Osteoblast (primary cell): Measurements from ENCODE around the gene MS4A5. TPM values are rescaled to one million over a fixed set of nuclear protein-coding genes. Genes with fewer than 3 reads are reported as not detected.

Experiments used
- DNase-seq: peaks from one replicate; pipeline ENCODE4 v3.0.0; 2011; ENCODE audit warnings: low spot score, mixed read lengths; ENCODE audit not compliant: insufficient read length; ENCODE audit errors: missing footprints
- H2AFZ ChIP-seq: 2 replicates; pipeline ENCODE4 v1.6.0; 2011; ENCODE audit warnings: mild to moderate bottlenecking, low read length
- H3K27ac ChIP-seq: 2 replicates; pipeline ENCODE4 v1.5.1; 2011; ENCODE audit warnings: mild to moderate bottlenecking, low read depth, low read length, moderate library complexity
- H3K27me3 ChIP-seq: 2 replicates; pipeline ENCODE4 v1.6.0; 2012; ENCODE audit warnings: mild to moderate bottlenecking, control low read depth, inconsistent platforms, low read length, moderate library complexity; ENCODE audit not compliant: insufficient read depth
- H3K36me3 ChIP-seq: 2 replicates; pipeline ENCODE4 v1.5.1; 2011; ENCODE audit warnings: mild to moderate bottlenecking, low read length, control low read depth, moderate library complexity; ENCODE audit not compliant: insufficient read depth
- H3K4me1 ChIP-seq: 2 replicates; pipeline ENCODE4 v1.5.1; 2011; ENCODE audit warnings: mild to moderate bottlenecking, low read length, control low read depth, moderate library complexity; ENCODE audit not compliant: insufficient read depth
- H3K4me2 ChIP-seq: 2 replicates; pipeline ENCODE4 v1.6.0; 2011; ENCODE audit warnings: mild to moderate bottlenecking, low read length; ENCODE audit not compliant: insufficient read depth
- H3K4me3 ChIP-seq: fragments of 200-600 bp; sonication (generic); 3 replicates; pipeline ENCODE4 v1.5.1; 2012; ENCODE audit warnings: mild to moderate bottlenecking, low read length, inconsistent platforms; ENCODE audit not compliant: insufficient read depth
- H3K79me2 ChIP-seq: 2 replicates; pipeline ENCODE4 v1.6.0; 2012; ENCODE audit warnings: mild to moderate bottlenecking, low read length, control low read depth, inconsistent platforms; ENCODE audit not compliant: insufficient read depth
- H3K9me3 ChIP-seq: 2 replicates; pipeline ENCODE4 v1.5.1; 2011; ENCODE audit warnings: low read depth, low read length, control low read depth
- H4K20me1 ChIP-seq: 2 replicates; pipeline ENCODE4 v1.6.0; 2012; ENCODE audit warnings: mild to moderate bottlenecking, low read length, control low read depth; ENCODE audit not compliant: insufficient read depth
- total RNA-seq: library from RNA; depleted of rRNA; stranded (reverse); fragments of >200 nt; gene quantifications from 2 replicates; pipeline ENCODE4 v1.2.3, GENCODE V29; 2012
- TF ChIP-seq, protein P1 (sequence below): IDR thresholded peaks from 2 replicates; pipeline ENCODE4 v1.5.1; 2011; ENCODE audit warnings: mild to moderate bottlenecking, low read depth, low read length, moderate library complexity; ENCODE audit errors: extremely low read depth

MS4A5 gene
- total RNA-seq, 1 donor = not detected

DNA sequence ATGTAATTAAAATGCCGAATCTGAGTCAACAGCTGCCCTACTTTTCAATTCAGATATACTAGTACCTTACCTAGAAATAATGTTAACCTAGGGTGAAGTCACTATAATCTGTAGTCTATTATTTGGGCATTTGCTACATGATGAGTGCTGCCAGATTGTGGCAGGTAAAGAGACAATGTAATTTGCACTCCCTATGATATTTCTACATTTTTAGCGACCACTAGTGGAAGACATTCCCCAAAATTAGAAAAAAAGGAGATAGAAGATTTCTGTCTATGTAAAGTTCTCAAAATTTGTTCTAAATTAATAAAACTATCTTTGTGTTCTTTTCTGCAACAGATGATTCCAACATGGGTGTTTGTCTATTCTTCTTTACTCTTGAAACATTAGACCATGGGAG, 40.4 kb downstream of the MS4A5 start:
- H3K27ac ChIP-seq = no peak overlapping the region
- H3K79me2 ChIP-seq = no peaks in the 10 kb centered on the region
- H3K27me3 ChIP-seq = no peaks in the 10 kb centered on the region
- H3K4me2 ChIP-seq = no peak overlapping the region
- H3K4me1 ChIP-seq = no peaks in the 10 kb centered on the region
- H2AFZ ChIP-seq = no peak overlapping the region
- TF ChIP-seq, protein P1, sequence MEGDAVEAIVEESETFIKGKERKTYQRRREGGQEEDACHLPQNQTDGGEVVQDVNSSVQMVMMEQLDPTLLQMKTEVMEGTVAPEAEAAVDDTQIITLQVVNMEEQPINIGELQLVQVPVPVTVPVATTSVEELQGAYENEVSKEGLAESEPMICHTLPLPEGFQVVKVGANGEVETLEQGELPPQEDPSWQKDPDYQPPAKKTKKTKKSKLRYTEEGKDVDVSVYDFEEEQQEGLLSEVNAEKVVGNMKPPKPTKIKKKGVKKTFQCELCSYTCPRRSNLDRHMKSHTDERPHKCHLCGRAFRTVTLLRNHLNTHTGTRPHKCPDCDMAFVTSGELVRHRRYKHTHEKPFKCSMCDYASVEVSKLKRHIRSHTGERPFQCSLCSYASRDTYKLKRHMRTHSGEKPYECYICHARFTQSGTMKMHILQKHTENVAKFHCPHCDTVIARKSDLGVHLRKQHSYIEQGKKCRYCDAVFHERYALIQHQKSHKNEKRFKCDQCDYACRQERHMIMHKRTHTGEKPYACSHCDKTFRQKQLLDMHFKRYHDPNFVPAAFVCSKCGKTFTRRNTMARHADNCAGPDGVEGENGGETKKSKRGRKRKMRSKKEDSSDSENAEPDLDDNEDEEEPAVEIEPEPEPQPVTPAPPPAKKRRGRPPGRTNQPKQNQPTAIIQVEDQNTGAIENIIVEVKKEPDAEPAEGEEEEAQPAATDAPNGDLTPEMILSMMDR = no peak
- H4K20me1 ChIP-seq = no peaks in the 10 kb centered on the region
- no peaks in the 10 kb centered on the region for H3K9me3 ChIP-seq
- H3K4me3 ChIP-seq = no peak overlapping the region
- H3K36me3 ChIP-seq = no peaks in the 10 kb centered on the region
- DNase-seq = no peak

- H3K4me1 ChIP-seq = no peaks in the 10 kb centered on the region
- no peak for DNase-seq
- H3K4me3 ChIP-seq = no peak overlapping the region
Measured at GRCh38 chr11:60477035-60477445, 47.7 kb downstream of the MS4A5 start.

DNA sequence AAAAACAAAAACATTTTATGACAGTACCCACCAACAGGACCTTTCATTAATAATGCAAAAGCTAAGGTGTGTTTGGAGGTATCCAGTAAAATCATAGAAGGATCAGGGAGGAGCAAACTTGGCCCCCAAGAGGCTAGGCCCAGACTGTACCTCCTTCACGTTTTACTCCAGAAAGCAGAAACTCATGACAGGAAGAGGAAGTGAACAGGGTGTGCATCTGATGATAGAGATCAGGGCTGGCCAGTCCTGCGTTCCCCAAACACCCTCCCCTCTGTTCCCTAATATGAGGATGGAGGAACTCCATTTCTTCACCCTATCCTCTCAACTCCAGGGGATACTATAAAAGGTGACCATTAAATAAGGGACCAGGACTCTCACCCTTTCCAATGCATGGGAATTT, 53.0 kb downstream of the MS4A5 start:
- Histone ChIP-seq H3K4me3 (no peak overlapping the region), H3K9me3 (peaks cover 3% of the 10 kb centered on the region), H3K27me3 (no peaks in the 10 kb centered on the region), H3K27ac (no peak overlapping the region), H4K20me1 (no peaks in the 10 kb centered on the region), H3K4me2 (no peak overlapping the region), H3K4me1 (no peaks in the 10 kb centered on the region), H3K79me2 (no peaks in the 10 kb centered on the region), H2AFZ (no peak overlapping the region), H3K36me3 (no peaks in the 10 kb centered on the region)
- DNase-seq = no peak
- TF ChIP-seq, protein P1 = no peak

More at GRCh38 chr11:60477035-60477445, 47.7 kb downstream of the MS4A5 start:
- Histone ChIP-seq H3K27me3 (no peaks in the 10 kb centered on the region), H4K20me1 (no peaks in the 10 kb centered on the region), H3K79me2 (no peaks in the 10 kb centered on the region), H3K36me3 (no peaks in the 10 kb centered on the region), H3K9me3 (no peaks in the 10 kb centered on the region), H3K4me2 (no peak overlapping the region), H2AFZ (no peak overlapping the region), H3K27ac (no peak overlapping the region)
- TF ChIP-seq, protein P1 = no peak

DNA sequence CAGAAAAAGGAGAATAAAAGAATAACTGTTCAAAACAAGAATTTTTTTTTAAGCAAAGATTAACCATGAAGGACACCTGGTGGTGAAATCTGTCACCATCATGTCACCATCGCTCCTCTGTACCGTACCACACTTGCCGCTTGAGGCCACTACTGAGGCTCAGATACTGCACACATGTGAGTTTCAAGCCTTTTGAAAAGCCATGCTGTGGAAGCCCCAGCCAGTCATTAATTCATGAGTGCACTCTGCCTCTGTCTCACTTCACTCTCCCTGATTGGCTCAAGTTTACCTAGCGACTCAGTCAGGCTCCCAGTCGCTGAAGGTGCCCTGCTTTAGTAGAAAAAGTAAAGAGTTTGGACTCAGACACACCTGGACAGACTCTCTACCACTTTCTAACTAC, 56.6 kb downstream of the MS4A5 start:
- no peak for DNase-seq
- H3K4me3 ChIP-seq = no peak overlapping the region
- H3K27me3 ChIP-seq = no peaks in the 10 kb centered on the region

More for the DNA sequence above, 56.6 kb downstream of the MS4A5 start:
- no peak overlapping the region for H3K4me2 ChIP-seq
- peaks cover 3% of the 10 kb centered on the region for H3K9me3 ChIP-seq
- no peaks in the 10 kb centered on the region for H3K79me2 ChIP-seq
- no peaks in the 10 kb centered on the region for H4K20me1 ChIP-seq
- no peaks in the 10 kb centered on the region for H3K36me3 ChIP-seq
- H2AFZ ChIP-seq = no peak overlapping the region
- no peaks in the 10 kb centered on the region for H3K4me1 ChIP-seq
- TF ChIP-seq, protein P1 = no peak
- H3K27ac ChIP-seq = no peak overlapping the region
